SIG-M5 (cell line): ENCODE measurements around the gene FSTL4.

Source experiments
- DNase-seq: peaks from one replicate; lab custom pipeline; 2025; lab: John Stamatoyannopoulos, UW

Gene FSTL4

GRCh38 chr5:133366438-133366837 is 245.9 kb downstream of the FSTL4 start:
- DNase-seq, result no peak

DNA sequence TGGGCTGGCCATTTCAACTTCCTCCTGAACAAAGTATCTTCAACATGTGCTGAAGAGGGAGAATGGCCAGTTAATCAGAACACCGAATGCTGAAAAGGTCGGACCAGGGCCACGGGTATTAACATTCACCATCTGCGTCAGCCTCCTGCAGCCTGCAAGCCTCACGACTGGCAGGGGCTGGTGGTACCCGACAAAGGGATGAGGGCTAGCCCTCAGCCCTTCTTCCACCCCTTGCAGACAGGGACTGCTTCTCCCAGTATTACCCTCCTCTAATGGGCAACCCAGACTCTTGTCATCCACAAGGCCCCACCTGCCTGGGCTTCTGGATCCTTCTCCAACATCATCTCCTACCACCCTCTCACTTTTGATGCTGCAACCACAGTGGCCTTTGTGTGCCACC is 246.6 kb downstream of the FSTL4 start:
- DNase-seq, result no peak

- no peak for DNase-seq
Observed at GRCh38 chr5:133364936-133365707, 247.2 kb downstream of the FSTL4 start.

- no peak for DNase-seq
Observed at GRCh38 chr5:133363807-133364587, 248.3 kb downstream of the FSTL4 start.

DNA sequence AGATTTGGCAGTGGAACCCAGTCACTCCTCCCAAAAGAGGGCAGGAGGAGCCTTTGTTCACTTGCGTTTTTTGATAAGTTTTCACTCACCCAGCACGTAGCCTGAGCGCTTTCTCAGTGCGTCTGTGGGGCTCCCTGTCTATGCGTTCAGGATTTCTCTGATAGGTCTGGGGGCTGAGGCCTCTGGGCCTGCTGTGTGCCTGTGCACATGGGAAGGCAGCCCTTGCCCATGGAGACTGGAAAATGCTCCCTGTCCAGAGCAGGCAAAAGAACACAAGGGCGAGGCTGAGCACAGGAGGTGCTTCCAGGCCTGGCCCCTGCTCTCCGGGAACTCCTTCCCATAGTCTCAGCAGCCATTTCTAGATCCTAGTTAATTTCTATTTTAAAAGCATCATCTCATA is 249.9 kb downstream of the FSTL4 start:
- no peak for DNase-seq

GRCh38 chr5:133361922-133362321 is 250.4 kb downstream of the FSTL4 start:
- DNase-seq, result no peak

DNA sequence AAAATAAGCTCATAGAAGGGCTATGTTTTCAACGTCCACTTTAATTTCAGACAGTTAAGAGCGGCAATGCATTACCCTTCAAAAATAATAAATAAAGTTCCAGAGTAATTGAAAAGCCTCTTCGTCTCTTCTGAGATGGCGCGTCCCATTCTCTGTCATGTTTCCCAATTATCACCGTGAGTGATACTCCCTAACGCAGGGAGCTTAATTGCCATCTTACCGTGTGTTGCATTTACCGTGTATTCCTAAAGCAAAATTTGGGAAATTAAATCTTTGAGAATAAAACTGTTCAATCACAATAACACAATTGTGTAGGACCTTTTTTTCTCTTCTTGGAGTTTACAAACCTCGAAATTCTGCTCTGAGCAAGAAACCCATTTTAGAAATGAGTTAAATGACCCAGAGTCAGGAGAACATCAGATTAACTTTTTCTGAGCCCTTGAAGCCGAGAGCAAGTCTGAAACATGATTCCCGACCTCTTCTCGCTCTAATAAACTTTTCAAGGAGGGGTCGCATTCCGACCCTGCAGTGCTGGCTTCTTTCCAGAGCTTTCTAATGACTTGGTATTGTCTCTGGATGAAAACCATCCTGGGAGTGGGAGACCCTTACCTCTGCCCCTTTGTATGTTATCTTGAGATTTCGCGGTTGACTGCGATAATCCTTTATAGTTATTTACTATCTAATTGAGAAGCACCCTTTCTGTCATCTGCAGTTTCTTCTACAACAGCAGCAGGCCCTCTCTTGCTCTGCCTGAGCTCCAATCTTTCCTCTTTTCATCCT is 251.5 kb downstream of the FSTL4 start:
- DNase-seq, result no peak

GRCh38 chr5:133359861-133360260 is 252.5 kb downstream of the FSTL4 start:
- DNase-seq, result no peak

DNA sequence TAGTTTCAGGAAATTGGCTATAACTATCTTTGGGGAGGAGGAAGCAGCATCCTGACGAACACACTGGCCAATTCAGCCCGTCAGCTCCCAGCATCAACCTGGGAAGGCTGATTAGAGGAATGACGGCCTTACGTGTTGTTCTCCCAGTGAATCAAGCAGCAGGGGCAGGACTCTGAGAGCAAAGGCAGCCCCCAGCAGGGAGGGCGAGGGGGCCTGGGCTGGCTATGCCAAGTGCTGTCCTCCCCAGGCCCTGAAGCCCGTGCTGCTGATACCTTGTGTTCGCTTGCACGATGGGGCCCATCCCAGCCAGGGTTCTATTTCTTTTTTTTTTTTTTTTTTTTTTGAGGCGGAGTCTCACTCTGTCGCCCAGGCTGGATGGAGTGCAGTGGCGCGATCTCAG is 254.1 kb downstream of the FSTL4 start:
- DNase-seq, result no peak

DNA sequence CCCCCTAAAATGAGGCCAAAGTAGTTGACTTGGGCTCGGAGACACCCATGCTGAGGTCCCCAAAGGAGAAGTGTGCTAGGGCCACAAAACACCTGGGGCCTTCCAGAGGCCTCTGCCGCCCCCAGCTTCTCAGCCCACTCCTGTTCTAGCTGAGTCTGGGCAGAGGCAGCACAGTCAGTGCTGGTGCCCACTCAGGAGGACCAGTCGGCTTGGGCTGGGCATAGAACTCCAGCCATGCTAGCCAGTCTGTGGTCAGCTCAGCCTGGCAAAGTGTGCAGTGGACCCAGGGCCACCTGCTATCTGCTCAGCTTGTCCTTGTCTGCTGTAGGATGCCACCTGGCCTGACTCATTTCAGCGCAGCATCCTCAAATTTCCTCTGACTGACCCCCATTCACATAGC is 254.6 kb downstream of the FSTL4 start:
- DNase-seq, result no peak

GRCh38 chr5:133356984-133357421 is 255.3 kb downstream of the FSTL4 start:
- DNase-seq, result no peak

GRCh38 chr5:133356396-133356983 is 255.9 kb downstream of the FSTL4 start:
- DNase-seq, result no peak

DNA sequence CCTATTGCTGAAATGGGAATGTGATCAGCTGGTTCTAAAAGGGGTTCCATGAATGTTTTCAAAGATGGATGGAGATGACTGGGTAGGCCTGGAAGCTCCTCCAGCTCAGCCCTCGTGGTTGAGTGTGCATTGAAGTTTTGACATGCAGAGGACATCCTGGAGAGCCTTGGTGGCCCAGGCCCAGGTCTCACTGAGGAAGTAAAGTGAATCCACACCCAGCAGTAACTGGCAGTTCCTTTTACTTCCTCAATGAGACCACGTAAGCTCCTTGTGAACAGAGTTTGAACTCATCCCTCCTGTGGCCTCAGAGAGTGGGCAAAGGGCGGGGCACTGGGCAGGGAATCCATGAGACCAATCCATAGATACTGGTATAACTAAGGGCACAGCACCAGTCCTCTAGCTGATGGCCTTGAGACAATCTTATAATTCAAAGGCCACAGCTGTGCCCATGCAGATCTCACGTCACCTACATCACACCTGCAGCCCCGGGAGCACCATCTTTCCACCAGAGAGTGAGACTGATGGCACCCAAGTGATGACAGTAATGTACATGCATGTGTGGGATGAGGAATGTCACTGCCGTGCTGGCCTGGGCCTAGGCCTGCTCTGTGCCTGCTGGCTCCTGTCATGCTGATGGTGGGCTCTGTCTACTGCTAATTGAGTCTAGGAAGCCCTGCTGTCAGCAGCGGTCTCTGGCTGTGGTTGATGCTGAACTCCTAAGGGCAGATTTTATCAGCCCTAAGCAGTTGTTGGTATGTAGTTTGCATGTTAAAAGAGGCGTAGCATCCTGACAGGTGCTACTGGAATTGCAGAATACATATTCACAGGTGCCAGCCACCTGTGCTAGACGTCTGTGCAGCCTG is 257.8 kb downstream of the FSTL4 start:
- no peak for DNase-seq

- DNase-seq, result no peak
Observed at GRCh38 chr5:133353741-133354140, 258.6 kb downstream of the FSTL4 start.

DNA sequence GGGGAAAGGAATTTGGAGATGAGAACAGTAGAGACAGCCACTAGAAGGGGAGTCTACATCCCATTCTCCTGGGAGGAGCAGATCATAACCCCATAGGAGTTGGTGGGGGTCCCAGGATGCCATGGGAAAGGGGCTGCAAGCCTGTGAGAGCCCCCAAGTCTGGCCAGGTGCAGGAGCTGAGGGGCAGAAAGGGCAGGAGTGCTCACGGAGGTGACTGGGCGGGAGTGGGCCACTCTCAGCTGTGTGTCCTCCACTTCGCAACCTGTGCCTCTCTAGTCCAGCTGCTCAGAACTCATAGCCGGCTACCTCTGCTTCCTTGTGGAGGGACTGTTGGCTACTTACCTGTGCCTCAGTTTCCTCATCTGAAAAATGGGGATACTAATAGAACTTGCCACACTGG is 263.9 kb downstream of the FSTL4 start:
- DNase-seq, result no peak

DNA sequence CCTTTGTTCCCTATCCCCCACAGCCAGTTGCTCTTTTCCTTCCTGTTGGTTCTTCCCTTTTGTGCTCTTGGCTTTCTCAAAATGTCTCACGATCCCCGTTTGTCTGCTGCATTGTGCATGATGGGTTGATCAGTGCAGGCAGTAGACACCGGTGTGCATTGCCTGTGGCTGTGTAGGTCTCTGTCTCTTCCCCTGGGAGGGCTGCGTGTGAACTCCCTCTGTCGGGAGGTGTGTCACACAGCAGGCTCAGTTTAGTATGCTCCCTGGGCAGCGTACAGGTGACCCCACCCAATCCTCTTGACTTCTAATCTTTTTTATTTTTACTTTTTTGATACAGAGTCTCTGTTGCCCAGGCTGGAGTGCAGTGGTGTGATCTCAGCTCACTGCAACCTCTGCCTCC is 265.3 kb downstream of the FSTL4 start:
- no peak for DNase-seq

DNA sequence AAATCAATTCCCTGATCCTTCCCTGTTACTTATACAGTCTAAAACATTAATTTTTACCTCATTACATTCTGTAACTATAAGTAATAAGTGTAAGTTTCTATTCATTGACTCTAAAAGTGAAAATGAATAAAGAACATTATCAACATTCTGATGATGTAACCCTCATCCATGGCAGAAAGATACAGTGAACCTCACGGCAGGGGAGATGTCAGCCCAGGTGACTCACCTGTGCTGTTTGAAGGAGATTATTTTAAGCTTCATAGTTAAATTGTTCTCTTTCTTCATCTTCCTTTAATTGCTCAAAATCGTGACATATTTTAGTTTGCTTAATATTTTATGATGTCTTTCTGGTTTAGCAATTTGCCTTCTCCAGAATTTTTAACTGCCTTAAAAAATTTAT is 268.1 kb downstream of the FSTL4 start:
- DNase-seq, result no peak

GRCh38 chr5:133343196-133343595 is 269.1 kb downstream of the FSTL4 start:
- no peak for DNase-seq

GRCh38 chr5:133341915-133342710 is 270.2 kb downstream of the FSTL4 start:
- DNase-seq, result no peak

DNA sequence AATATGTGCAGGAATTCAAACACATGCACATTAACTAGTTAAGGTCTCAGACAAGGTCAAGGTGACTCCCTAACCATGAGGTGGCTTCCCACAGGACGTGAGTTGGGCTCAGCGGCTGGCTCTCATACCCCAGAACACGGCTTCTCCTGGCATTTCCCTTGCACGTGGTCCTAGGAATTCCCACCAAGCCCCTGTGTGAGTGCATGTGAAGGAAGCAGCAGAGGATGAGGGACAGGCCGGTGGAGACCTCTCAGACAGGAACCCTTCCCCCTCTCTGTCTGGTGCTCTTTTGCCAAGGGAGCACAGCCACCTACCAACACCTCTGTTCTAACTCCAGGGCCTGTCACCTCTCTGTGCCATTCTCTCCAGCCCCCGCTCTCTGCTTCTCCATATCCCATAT is 271.0 kb downstream of the FSTL4 start:
- no peak for DNase-seq
